ENCODE results near the gene CNTNAP4. TPM values are rescaled to one million over a fixed set of nuclear protein-coding genes. Genes with fewer than 3 reads are reported as not detected.

Gene CNTNAP4
- total RNA-seq, 2 donors from 2014 or later: not detected

GRCh38 chr16:76532188-76532973, 255.2 kb downstream of the CNTNAP4 start:
- no peaks in the 10 kb centered on the region for H3K4me1 ChIP-seq
- no peaks in the 10 kb centered on the region for H3K9me3 ChIP-seq
- DNase-seq (ENCODE audit: low spot score): no peak

GRCh38 chr16:76539609-76540008, 262.4 kb downstream of the CNTNAP4 start:
- TF ChIP-seq CTCF (IDR thresholded peaks at IDR 0.05): no peak
- H3K4me3 ChIP-seq: no peak overlapping the region
- H3K36me3 ChIP-seq: no peaks in the 10 kb centered on the region
- no peaks in the 10 kb centered on the region for H3K9me3 ChIP-seq
- no peak overlapping the region for H3K27ac ChIP-seq
- DNase-seq (ENCODE audit: low spot score): no peak
- H3K4me1 ChIP-seq: no peaks in the 10 kb centered on the region
- no peaks in the 10 kb centered on the region for H3K27me3 ChIP-seq

More at GRCh38 chr16:76532188-76532973, 255.2 kb downstream of the CNTNAP4 start:
- H3K4me3 ChIP-seq: no peak overlapping the region
- no peak for TF ChIP-seq CTCF (IDR thresholded peaks at IDR 0.05)
- no peaks in the 10 kb centered on the region for H3K36me3 ChIP-seq
- H3K27ac ChIP-seq: no peak overlapping the region
- H3K27me3 ChIP-seq: no peaks in the 10 kb centered on the region

GRCh38 chr16:76541070-76541469, 263.9 kb downstream of the CNTNAP4 start:
- H3K4me3 ChIP-seq: no peak overlapping the region
- no peaks in the 10 kb centered on the region for H3K4me1 ChIP-seq
- no peaks in the 10 kb centered on the region for H3K27me3 ChIP-seq
- H3K36me3 ChIP-seq: no peaks in the 10 kb centered on the region
- H3K9me3 ChIP-seq: no peaks in the 10 kb centered on the region
- H3K27ac ChIP-seq: no peak overlapping the region
- no peak for TF ChIP-seq CTCF (IDR thresholded peaks at IDR 0.05)
- DNase-seq (ENCODE audit: low spot score): no peak

GRCh38 chr16:76565542-76565941, 288.3 kb downstream of the CNTNAP4 start:
- no peaks in the 10 kb centered on the region for H3K27me3 ChIP-seq
- no peak overlapping the region for H3K4me3 ChIP-seq
- H3K36me3 ChIP-seq: no peaks in the 10 kb centered on the region
- DNase-seq (ENCODE audit: low spot score): no peak
- no peak overlapping the region for H3K27ac ChIP-seq
- TF ChIP-seq CTCF (IDR thresholded peaks at IDR 0.05): no peak
- H3K4me1 ChIP-seq: no peaks in the 10 kb centered on the region
- no peaks in the 10 kb centered on the region for H3K9me3 ChIP-seq

GRCh38 chr16:76571755-76572154, 294.6 kb downstream of the CNTNAP4 start:
- no peak for DNase-seq (ENCODE audit: low spot score)
- Histone ChIP-seq H3K4me3 (no peak overlapping the region), H3K27me3 (no peaks in the 10 kb centered on the region), H3K36me3 (no peaks in the 10 kb centered on the region), H3K4me1 (no peaks in the 10 kb centered on the region), H3K27ac (no peak overlapping the region), H3K9me3 (no peaks in the 10 kb centered on the region)
- TF ChIP-seq CTCF (IDR thresholded peaks at IDR 0.05): no peak

- H3K27ac ChIP-seq: no peak overlapping the region
- H3K36me3 ChIP-seq: no peaks in the 10 kb centered on the region
- no peak for TF ChIP-seq CTCF (IDR thresholded peaks at IDR 0.05)
These were observed 296.1 kb downstream of the CNTNAP4 start for GRCh38 chr16:76573281-76573680.

More at GRCh38 chr16:76573281-76573680, 296.1 kb downstream of the CNTNAP4 start:
- H3K4me3 ChIP-seq: no peak overlapping the region
- H3K9me3 ChIP-seq: no peaks in the 10 kb centered on the region
- DNase-seq (ENCODE audit: low spot score): no peak
- no peaks in the 10 kb centered on the region for H3K27me3 ChIP-seq
- no peaks in the 10 kb centered on the region for H3K4me1 ChIP-seq

Measured in right atrium auricular region (tissue), 2 donors.